ENCODE results near the gene BEND7. TPM values are rescaled to one million over a fixed set of nuclear protein-coding genes. Genes with fewer than 3 reads are reported as not detected.
A peak's percentile ranks its signal among the peaks of the same experiment; 100 is the strongest.

The BEND7 gene
- total and polyA plus RNA-seq, 2 of the 8 experiments (the other 6 are each of a cell fraction or from before 2014, with no cell fraction given) = 1.9 to 8.2 TPM

GRCh38 chr10:13392701-13393100 lies 136.1 kb downstream of the BEND7 start:
- Histone ChIP-seq H3K27me3 (replicated peaks in 1 of 4; ENCODE audit: control insufficient read depth in 3 of 4, extremely low read depth in 1 of 4, insufficient read depth in 3 of 4, low read length in 3 of 4) (no peaks in the 10 kb centered on the region), H3K79me2 (ENCODE audit: control insufficient read depth in 1 of 2, insufficient read depth in 2 of 2, low read length in 2 of 2) (no peaks in the 10 kb centered on the region), H3K23me2 (ENCODE audit: low read depth, low read length) (peaks cover 3% of the 10 kb centered on the region; the same call in 1 of the 2 replicates), H2AK5ac (ENCODE audit: low read depth, low read length) (no peak overlapping the region; the same call in 1 of the 2 replicates), H2BK5ac (ENCODE audit: low read depth, low read length) (no peak overlapping the region), H3K23ac (ENCODE audit: insufficient read length) (no peak overlapping the region), H3K4me3 (ENCODE audit: extremely low read depth in 1 of 4, insufficient read depth in 2 of 4, low read depth in 3 of 4, low read length in 4 of 4) (no peak overlapping the region), H3K79me1 (ENCODE audit: low read depth, low read length) (no peaks in the 10 kb centered on the region), H3K14ac (ENCODE audit: insufficient read length) (no peak overlapping the region), H4K91ac (replicated peaks; ENCODE audit: insufficient read length, low read length) (no peak overlapping the region), H3K4ac (replicated peaks; ENCODE audit: insufficient read length, low read depth, low read length) (no peak overlapping the region), H3K18ac (ENCODE audit: extremely low read depth, low read length) (no peak overlapping the region), H3K9ac (replicated peaks in 1 of 4; ENCODE audit: extremely low read depth in 1 of 4, low read depth in 3 of 4, low read length in 3 of 4) (no peak overlapping the region), H2BK12ac (ENCODE audit: low read depth, low read length) (no peak overlapping the region; the same call in 1 of the 2 replicates), H3K9me3 (ENCODE audit: insufficient read depth in 2 of 2, low read depth in 1 of 2, low read length in 1 of 2) (no peaks in the 10 kb centered on the region), H2BK15ac (ENCODE audit: low read length) (no peak overlapping the region), H4K5ac (ENCODE audit: insufficient read length, low read depth, low read length) (no peak overlapping the region), H3K56ac (replicated peaks; ENCODE audit: insufficient read length, low read depth, low read length) (no peak overlapping the region), H3K36me3 (ENCODE audit: control insufficient read depth in 2 of 4, insufficient read depth in 4 of 4, low read length in 3 of 4) (no peaks in the 10 kb centered on the region), H2BK20ac (ENCODE audit: low read length) (peak overlapping the region; percentile 62; the same call in 1 of the 2 replicates), H3K4me1 (replicated peaks in 1 of 4; ENCODE audit: control insufficient read depth in 3 of 4, insufficient read depth in 4 of 4, low read length in 3 of 4) (peaks cover 1 to 15% (median 11%) of the 10 kb centered on the region in 4 experiments; a peak in 5 of 7 replicates), H3K27ac (ENCODE audit: low read depth, low read length) (no peak overlapping the region), H4K8ac (ENCODE audit: extremely low read depth, insufficient read depth, low read length) (no peak overlapping the region), H4K20me1 (replicated peaks in 1 of 2; ENCODE audit: control insufficient read depth in 1 of 2, insufficient read depth in 2 of 2, low read length in 2 of 2) (no peaks in the 10 kb centered on the region), H2BK120ac (replicated peaks; ENCODE audit: low read depth, low read length) (no peak overlapping the region), H2AFZ (ENCODE audit: low read length) (no peak overlapping the region), H3K4me2 (ENCODE audit: insufficient read depth in 1 of 2, low read depth in 2 of 2, low read length in 2 of 2) (no peak overlapping the region)
- DNase-seq (ENCODE audit: low read depth in 1 of 2, low spot score in 2 of 2) = no peak
- CTCF ChIA-PET (ENCODE audit: partially characterized antibody) = interaction anchor here (0.5 to 4.0 kb wide), 5 partner anchors 12 to 20 kb away, joined by 3 to 15 read pairs (median 3); no protein-coding TSS in a partner anchor
- POLR2A ChIA-PET (ENCODE audit: partially characterized antibody) = interaction anchor here (1.6 kb wide), 1 partner anchor 41 kb away, joined by 4 read pairs; no protein-coding TSS in a partner anchor
- WGBS, 2 experiments (ENCODE audit: extremely low coverage in 1 of 2, insufficient coverage in 1 of 2, insufficient read length in 1 of 2, insufficient replicate concordance in 2 of 2, low coverage in 1 of 2, low lambda C conversion rate in 2 of 2, missing lambda C conversion rate in 1 of 2) = 90% methylated on average over 5 of the region's 5 CpGs; no CpG with 5 or more reads in 1 of the 2 experiments
- TF ChIP-seq GTF2F1 (IDR thresholded peaks at IDR 0.05; ENCODE audit: borderline replicate concordance, low read depth, low read length) (no peak), RXRA (IDR thresholded peaks at IDR 0.05; ENCODE audit: insufficient read depth, low read depth, low read length) (no peak), POLR2A (IDR thresholded peaks at IDR 0.05; ENCODE audit: control extremely low read depth in 1 of 2, low read depth in 2 of 2, low read length in 2 of 2) (no peak), POU5F1 (IDR thresholded peaks at IDR 0.05; ENCODE audit: low read depth, low read length) (no peak), KDM1A (IDR thresholded peaks at IDR 0.05; ENCODE audit: borderline replicate concordance, low read length) (no peak), CBX5 (IDR thresholded peaks at IDR 0.05; ENCODE audit: low read depth, low read length) (no peak), TAF7 (optimal IDR thresholded peaks at IDR 0.05; ENCODE audit: borderline replicate concordance, low read depth, low read length) (no peak), SIRT6 (IDR thresholded peaks at IDR 0.05; ENCODE audit: low read length) (no peak), SP1 (IDR thresholded peaks at IDR 0.05; ENCODE audit: low read depth, low read length) (no peak), JUND (IDR thresholded peaks at IDR 0.05; ENCODE audit: low read length) (no peak), SP4 (IDR thresholded peaks at IDR 0.05; ENCODE audit: low read length) (no peak), SP2 (IDR thresholded peaks at IDR 0.05; ENCODE audit: low read length) (no peak), HDAC2 (IDR thresholded peaks at IDR 0.05; ENCODE audit: borderline replicate concordance in 1 of 2, low read depth in 2 of 2, low read length in 2 of 2) (no peak), NRF1 (IDR thresholded peaks at IDR 0.05; ENCODE audit: low read depth, low read length) (no peak)
- FAIRE-seq = no peak
